ENCODE data around the gene DEFB131B. TPM values are rescaled to one million over a fixed set of nuclear protein-coding genes. Genes with fewer than 3 reads are reported as not detected.

The DEFB131B gene
- total and polyA plus RNA-seq, 9 of the 15 experiments (the other 6 are each of a cell fraction or from before 2014, with no cell fraction given): not detected

- TF ChIP-seq TAF7 (tag; IDR thresholded peaks at IDR 0.05) (peak; percentile 64), EP400 (IDR thresholded peaks at IDR 0.05) (peak; percentile 95), ARID3B (CRISPR knock-in tag; IDR thresholded peaks at IDR 0.05; ENCODE audit: borderline replicate concordance) (no peak), TAF9B (IDR thresholded peaks at IDR 0.05; ENCODE audit: partially characterized antibody) (peak; percentile 50), NBN (IDR thresholded peaks at IDR 0.05; ENCODE audit: low read depth) (peak; percentile 57), KDM4B (IDR thresholded peaks at IDR 0.05; ENCODE audit: borderline replicate concordance in 2 of 2, low read depth in 1 of 2) (peak in 1 of 2 experiments; percentile 88; a peak in 2 of 4 replicates), PHF20 (IDR thresholded peaks at IDR 0.05; ENCODE audit: partially characterized antibody) (peak; percentile 86), RERE (CRISPR knock-in tag; IDR thresholded peaks at IDR 0.05; ENCODE audit: borderline replicate concordance) (no peak), NR2C2 (CRISPR knock-in tag; IDR thresholded peaks at IDR 0.05) (peak; percentile 98), NR2C2 (tag; IDR thresholded peaks at IDR 0.05) (peak; percentile 100)
- TF ChIP-seq, protein P1, sequence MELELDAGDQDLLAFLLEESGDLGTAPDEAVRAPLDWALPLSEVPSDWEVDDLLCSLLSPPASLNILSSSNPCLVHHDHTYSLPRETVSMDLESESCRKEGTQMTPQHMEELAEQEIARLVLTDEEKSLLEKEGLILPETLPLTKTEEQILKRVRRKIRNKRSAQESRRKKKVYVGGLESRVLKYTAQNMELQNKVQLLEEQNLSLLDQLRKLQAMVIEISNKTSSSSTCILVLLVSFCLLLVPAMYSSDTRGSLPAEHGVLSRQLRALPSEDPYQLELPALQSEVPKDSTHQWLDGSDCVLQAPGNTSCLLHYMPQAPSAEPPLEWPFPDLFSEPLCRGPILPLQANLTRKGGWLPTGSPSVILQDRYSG (tag; conservative IDR thresholded peaks at IDR 0.05; ENCODE audit: low read depth): peak; percentile 69; the same call in 1 of the 2 replicates
- TF ChIP-seq, protein P2, sequence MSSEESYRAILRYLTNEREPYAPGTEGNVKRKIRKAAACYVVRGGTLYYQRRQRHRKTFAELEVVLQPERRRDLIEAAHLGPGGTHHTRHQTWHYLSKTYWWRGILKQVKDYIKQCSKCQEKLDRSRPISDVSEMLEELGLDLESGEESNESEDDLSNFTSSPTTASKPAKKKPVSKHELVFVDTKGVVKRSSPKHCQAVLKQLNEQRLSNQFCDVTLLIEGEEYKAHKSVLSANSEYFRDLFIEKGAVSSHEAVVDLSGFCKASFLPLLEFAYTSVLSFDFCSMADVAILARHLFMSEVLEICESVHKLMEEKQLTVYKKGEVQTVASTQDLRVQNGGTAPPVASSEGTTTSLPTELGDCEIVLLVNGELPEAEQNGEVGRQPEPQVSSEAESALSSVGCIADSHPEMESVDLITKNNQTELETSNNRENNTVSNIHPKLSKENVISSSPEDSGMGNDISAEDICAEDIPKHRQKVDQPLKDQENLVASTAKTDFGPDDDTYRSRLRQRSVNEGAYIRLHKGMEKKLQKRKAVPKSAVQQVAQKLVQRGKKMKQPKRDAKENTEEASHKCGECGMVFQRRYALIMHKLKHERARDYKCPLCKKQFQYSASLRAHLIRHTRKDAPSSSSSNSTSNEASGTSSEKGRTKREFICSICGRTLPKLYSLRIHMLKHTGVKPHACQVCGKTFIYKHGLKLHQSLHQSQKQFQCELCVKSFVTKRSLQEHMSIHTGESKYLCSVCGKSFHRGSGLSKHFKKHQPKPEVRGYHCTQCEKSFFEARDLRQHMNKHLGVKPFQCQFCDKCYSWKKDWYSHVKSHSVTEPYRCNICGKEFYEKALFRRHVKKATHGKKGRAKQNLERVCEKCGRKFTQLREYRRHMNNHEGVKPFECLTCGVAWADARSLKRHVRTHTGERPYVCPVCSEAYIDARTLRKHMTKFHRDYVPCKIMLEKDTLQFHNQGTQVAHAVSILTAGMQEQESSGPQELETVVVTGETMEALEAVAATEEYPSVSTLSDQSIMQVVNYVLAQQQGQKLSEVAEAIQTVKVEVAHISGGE (CRISPR knock-in tag; IDR thresholded peaks at IDR 0.05): peak in 1 of 3 experiments; percentile 85; a peak in 2 of 6 replicates
Measured at GRCh38 chr11:71927820-71928736, 49.8 kb downstream of the DEFB131B start, which contains the start of gene XNDC1N (continued).

All from K562 (cell line).